ENCODE measurements around the gene SLC17A1. TPM values are rescaled to one million over a fixed set of nuclear protein-coding genes. Genes with fewer than 3 reads are reported as not detected.

The SLC17A1 gene
- total and polyA plus RNA-seq, 2 of the 13 experiments (the other 11 are each of a cell fraction or from before 2014, with no cell fraction given) = 0.09 to 2.1 TPM

- no peak for TF ChIP-seq ZNF407 (CRISPR knock-in tag; IDR thresholded peaks at IDR 0.05; ENCODE audit: not compliant biosample characterization)
- TF ChIP-seq ZNF550 (CRISPR knock-in tag; IDR thresholded peaks at IDR 0.05; ENCODE audit: borderline replicate concordance) = no peak
- TF ChIP-seq ZBTB46 (CRISPR knock-in tag; IDR thresholded peaks at IDR 0.05; ENCODE audit: borderline replicate concordance) = no peak
- TF ChIP-seq STAG1 (CRISPR knock-in tag; IDR thresholded peaks at IDR 0.05) = no peak
- TF ChIP-seq ZNF562 (CRISPR knock-in tag; IDR thresholded peaks at IDR 0.05; ENCODE audit: borderline replicate concordance) = no peak
- TF ChIP-seq RCOR2 (CRISPR knock-in tag; IDR thresholded peaks at IDR 0.05) = 0 out of 2 replicates have a peak, but pooled peaks have one; percentile 25
- no peak for TF ChIP-seq ZNF20 (CRISPR knock-in tag; IDR thresholded peaks at IDR 0.05)
- TF ChIP-seq FIP1L1 (IDR thresholded peaks at IDR 0.05; ENCODE audit: borderline replicate concordance, insufficient read depth, low read depth, low read length) = no peak
- no peak for TF ChIP-seq THAP7 (CRISPR knock-in tag; IDR thresholded peaks at IDR 0.05)
- peak; percentile 68 for TF ChIP-seq PHF21A (CRISPR knock-in tag; IDR thresholded peaks at IDR 0.05)
- no peak for TF ChIP-seq ZNF691 (CRISPR knock-in tag; IDR thresholded peaks at IDR 0.05; ENCODE audit: borderline replicate concordance, low read depth)
- no peak for TF ChIP-seq ATAD3A (CRISPR knock-in tag; IDR thresholded peaks at IDR 0.05)
- no peak for TF ChIP-seq DBP (CRISPR knock-in tag; IDR thresholded peaks at IDR 0.05; ENCODE audit: not compliant biosample characterization)
- peak; percentile 81 for TF ChIP-seq ZNF362 (CRISPR knock-in tag; IDR thresholded peaks at IDR 0.05; ENCODE audit: borderline replicate concordance)
- 0 out of 2 replicates have a peak, but pooled peaks have one; percentile 56 for TF ChIP-seq MEF2D (CRISPR knock-in tag; IDR thresholded peaks at IDR 0.05)
- no peak for TF ChIP-seq ZNF446 (CRISPR knock-in tag; IDR thresholded peaks at IDR 0.05)
Measured at GRCh38 chr6:25863360-25863759, 31.5 kb upstream of the SLC17A1 start (continued).

Data from HepG2 (cell line).